HepG2 (cell line): ENCODE data around the gene HDLBP. TPM values are rescaled to one million over a fixed set of nuclear protein-coding genes. Genes with fewer than 3 reads are reported as not detected.

ENCODE experiments used
- KMT2B ChIP-seq: IDR thresholded peaks from 2 replicates; pipeline ENCODE4 v1.6.1; 2016; ENCODE audit warnings: missing genetic modification reagents, missing compliant biosample characterization
- NFKB2 ChIP-seq: sonication (generic); formaldehyde crosslinking; IDR thresholded peaks from 2 replicates; pipeline ENCODE4 v1.4.0; 2020; ENCODE audit warnings: missing genetic modification reagents, borderline replicate concordance
- PAXIP1 ChIP-seq: sonication (generic); formaldehyde crosslinking; conservative IDR thresholded peaks from 2 replicates; pipeline ENCODE4 v1.4.0; 2020; ENCODE audit warnings: mild to moderate bottlenecking, missing genetic modification reagents, moderate library complexity
- SATB2 ChIP-seq: sonication (generic); formaldehyde crosslinking; IDR thresholded peaks from 2 replicates; pipeline ENCODE4 v1.5.0; 2020; ENCODE audit warnings: missing genetic modification reagents
- ZNF383 ChIP-seq: sonication (generic); formaldehyde crosslinking; IDR thresholded peaks from 2 replicates; pipeline ENCODE4 v1.4.0; 2020; ENCODE audit warnings: missing genetic modification reagents, mild to moderate bottlenecking, borderline replicate concordance
- ZNF563 ChIP-seq: sonication (generic); formaldehyde crosslinking; IDR thresholded peaks from 2 replicates; pipeline ENCODE4 v1.8.0; 2022; ENCODE audit warnings: mild to moderate bottlenecking, moderate library complexity, missing genetic modification reagents
- ZNF768 ChIP-seq: sonication (generic); formaldehyde crosslinking; IDR thresholded peaks from 2 replicates; pipeline ENCODE4 v1.4.0; 2020; ENCODE audit warnings: missing genetic modification reagents
- polyA plus RNA-seq, 8 experiments: library from polyadenylated mRNA; depleted of rRNA in 3 of 8; stranded (reverse) in 7 of 8; unstranded in 1 of 8; fragments of >200 nt; fragmentation: Illumina TruSeq in 4 of 8; extraction: Trizol in 4 of 8; gene quantifications; 2 replicates each; pipeline versions ENCODE4 v1.2.1 to v1.2.3, GENCODE V29; 2011 to 2016; ENCODE audit warnings: low read depth in 4 of 8, missing spikeins in 1 of 8, mixed read lengths in 1 of 8; ENCODE audit not compliant: insufficient read depth in 1 of 8
- total RNA-seq, 5 experiments: library from RNA; depleted of rRNA; stranded (reverse); fragments of >200 nt; fragmentation: Illumina TruSeq; extraction: Trizol; gene quantifications; 2 replicates each; pipeline ENCODE4 v1.2.3, GENCODE V29; 2016; ENCODE audit warnings: low read depth in 1 of 5

HDLBP gene
- total and polyA plus RNA-seq, 2 of the 13 experiments (the other 11 are each of a cell fraction or from before 2014, with no cell fraction given) = 464 to 707 TPM

DNA sequence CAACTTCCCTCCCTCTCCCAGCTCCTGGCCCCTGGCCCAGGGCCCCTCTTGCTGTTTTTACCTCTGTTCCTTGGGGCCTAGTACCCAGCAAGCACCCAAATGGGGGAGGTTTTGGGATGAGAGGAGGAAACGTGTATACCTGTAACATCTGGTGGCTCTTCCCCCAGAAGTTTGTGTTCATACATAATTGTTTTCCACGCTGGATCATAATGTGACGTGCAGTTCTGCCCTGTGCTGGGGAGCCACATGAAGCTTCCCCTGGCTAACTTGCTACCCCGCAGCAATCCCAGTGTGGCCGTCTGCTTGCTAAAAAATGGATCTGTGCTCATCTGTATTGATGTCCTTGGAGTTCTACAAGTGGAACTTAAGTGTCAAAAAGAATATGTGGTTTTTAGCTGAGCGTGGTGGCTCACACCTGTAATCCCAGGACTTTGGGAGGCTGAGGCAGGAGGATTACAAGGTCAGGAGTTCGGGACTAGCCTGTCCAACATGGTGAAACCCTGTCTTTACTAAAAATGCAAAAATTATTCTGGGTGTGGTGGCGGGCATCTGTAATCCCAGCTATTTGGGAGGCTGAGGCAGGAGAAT lies 90.5 kb downstream of the HDLBP start (continued):
- TF ChIP-seq PAXIP1 (CRISPR knock-in tag) = 0 out of 2 replicates have a peak, but pooled peaks have one; percentile 66
- peak; percentile 58; the same call in 1 of the 2 replicates for TF ChIP-seq ZNF383 (CRISPR knock-in tag)
- peak; percentile 11; the same call in 1 of the 2 replicates for TF ChIP-seq ZNF563
- 0 out of 2 replicates have a peak, but pooled peaks have one; percentile 5 for TF ChIP-seq KMT2B (CRISPR knock-in tag)
- TF ChIP-seq ZNF768 (CRISPR knock-in tag) = no peak
- TF ChIP-seq SATB2 (CRISPR knock-in tag) = no peak
- TF ChIP-seq NFKB2 (CRISPR knock-in tag) = no peak
